CD4-positive, alpha-beta T cell treated with Interleukin-4 for 1 hour (primary cell): ENCODE measurements around the gene EOGT.

ENCODE experiments used
- DNase-seq, 2 donors: peaks; one replicate each; pipeline ENCODE4 v3.0.0-alpha.2; 2020 to 2022

The EOGT gene

DNA sequence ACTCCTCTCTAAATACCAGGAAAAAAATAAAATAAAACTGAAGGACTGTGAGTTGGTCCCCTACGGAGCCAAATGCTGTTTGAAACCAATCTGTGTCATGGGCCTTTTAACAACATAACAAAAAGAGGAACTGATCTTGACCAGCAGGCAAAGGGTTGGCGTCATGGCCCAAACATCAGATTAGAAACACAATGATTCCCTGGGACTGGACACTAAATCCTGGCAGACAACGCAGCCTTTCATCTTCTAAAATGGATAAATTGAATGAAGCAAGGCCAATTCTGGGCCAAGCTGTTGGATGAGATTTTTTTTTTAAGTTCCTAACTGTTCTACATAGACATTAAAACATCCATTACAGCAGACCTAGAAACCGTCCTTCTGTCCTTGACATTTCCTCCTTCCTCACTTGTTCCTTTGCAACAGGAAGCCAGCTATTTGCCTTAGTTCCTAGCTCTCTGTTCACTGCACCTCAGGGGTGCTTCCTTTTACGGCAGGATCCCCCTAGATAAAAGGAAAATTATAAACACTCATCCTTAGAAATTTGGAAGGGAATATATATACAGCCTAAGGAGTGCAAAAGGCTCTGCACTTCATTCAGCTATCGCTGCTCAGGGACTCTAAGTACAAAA is 59.6 kb downstream of the EOGT start:
- no peak for DNase-seq

DNA sequence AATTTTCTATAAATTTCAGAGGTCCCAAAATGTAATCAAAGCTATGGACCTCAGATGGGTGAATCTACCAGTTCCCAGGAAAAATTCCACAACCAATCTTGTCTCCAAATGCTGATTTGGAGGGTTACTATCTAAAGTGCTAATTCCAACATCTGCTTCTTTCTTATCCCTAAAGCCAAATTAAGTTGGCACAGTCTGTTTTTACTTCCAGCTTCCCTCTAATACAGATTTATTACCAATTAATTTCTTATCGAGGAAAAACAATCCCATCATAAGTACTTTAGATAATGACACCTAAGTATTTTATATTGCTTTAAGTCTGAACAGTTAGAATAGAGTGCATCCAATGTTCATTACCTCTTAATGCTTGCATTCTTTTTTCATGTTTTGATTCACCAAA is 68.3 kb downstream of the EOGT start:
- no peak for DNase-seq

DNA sequence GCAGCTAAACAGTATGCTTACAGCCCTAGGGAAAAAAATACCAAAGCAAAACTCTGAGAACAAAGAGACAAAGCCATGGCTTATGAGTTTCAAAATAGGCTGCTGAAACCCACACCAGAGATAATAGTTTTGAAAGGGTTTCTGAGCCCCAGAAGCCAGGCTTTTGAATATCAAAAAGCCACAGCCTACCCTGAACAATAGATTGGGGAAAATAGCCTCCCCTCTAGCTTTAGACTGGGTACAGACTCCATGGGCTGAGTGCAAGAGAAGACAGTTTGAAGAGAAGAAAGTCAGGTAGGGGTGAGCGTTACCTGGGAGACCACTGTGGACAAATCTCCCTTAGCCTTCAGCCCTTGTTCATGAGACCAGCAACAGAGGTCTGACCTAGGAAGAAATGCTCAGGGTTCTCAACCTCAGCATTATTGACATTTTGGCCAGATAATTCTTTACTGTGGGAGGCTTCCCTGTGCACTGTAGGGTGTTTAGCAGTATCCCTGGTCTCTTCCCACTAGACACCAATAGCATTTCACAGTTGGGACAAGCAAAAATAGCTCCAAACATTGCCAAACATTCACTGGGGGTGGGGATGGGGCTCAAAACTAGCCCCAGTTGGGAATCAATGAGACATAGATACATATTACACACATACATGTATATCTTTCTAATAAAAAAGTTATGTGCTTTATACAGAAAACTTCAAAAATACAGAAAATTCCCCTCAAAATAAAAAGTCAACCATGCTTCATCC is 69.6 kb downstream of the EOGT start:
- DNase-seq, result no peak

DNA sequence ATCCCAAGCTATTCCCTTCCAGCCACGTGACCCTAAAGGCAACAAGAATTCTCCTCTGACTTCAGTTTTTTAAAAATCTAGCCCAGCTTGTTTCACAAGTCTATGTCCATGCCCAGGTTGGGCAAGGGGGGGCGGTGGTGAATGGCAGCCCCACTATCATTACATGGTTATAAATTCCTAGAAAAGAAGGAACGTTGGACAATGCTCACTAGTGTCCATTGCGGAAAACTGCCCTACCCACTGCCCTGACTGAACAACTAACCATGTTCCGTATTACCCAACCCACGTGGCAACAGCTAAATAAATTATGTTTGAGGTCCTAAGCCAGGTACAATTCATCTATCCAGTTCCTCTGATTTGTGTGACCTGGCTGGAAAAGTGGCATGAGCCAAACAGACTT is 72.4 kb downstream of the EOGT start:
- DNase-seq, result no peak

DNA sequence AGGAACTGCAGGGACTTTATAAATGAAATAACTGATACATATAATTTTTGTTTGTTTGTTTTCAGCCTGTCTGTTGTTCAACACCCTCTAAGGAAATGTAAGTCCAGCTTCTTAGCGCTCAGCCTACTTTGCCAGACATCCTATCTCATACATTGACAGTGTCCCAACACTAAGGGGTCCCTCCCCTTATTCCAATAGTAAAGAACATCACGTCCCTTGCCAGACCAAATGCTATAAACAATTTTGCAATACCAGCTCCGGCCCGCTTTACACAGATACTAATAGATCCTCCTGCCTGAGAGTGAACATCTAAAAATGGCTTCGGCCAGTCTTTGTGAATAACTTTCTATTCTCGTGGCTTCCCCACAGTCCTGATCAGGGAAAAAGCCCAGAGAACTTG is 76.6 kb downstream of the EOGT start:
- DNase-seq, result no peak

DNA sequence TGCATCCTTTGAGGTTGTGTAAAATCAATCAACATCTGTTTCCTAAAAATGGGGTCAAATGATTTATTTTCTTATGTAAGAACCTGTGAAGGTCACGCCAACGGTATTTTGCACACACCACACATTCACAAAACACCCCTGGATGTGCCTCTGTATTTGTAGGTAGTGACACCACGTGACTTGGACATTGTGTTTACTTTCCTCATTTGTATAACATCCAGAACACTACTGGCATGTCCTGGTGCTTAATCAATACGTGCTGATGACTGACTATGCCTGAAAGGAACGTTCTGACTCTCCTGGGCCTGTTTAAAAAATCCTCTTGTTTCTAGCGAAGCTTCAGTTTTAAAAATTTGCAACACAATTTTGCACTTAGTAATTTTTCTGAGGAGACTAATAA is 77.7 kb downstream of the EOGT start:
- no peak for DNase-seq

DNA sequence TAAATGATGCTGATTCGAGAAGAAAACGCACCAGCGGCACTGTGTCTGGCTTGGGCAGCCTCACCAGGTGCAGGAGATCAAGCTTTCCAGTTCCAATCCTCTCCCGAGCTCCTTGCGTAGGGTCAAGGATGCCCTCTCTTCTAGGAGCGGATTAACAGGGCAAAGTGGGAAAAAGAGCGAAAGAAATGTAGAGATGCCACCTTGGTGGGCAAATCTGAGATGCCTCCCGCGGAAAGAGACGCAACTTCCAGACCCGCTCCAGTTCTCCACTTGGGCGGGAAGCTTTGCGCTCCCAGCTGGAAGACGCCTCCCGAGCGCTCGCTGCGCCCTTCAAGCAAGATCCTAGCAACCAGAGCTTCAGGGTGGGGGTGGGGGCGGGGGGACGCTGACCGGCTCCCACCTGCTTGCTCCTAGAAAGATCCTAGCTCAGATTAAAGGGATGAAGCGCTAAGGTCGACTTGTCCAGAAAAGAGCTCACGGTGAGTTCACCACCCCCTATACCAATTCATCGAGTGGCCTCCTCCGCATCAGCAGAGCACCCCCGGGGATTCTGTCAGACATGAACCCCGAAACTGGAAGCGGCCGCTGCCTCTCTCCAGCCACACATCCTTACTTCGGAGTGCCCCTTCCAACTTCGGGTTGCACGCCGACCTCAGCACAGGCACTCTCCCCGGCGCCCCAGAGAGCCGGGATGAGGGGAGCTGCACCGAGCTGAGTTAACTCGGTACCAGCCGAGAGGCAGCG is 81.9 kb downstream of the EOGT start:
- DNase-seq, result no peak
